IgD-negative memory B cell (primary cell): ENCODE results near the gene PEX3. TPM values are rescaled to one million over a fixed set of nuclear protein-coding genes. Genes with fewer than 3 reads are reported as not detected.
"Not testable (repeated sequence)": the region's sequence is repeated elsewhere in the genome, so short reads cannot be mapped to it uniquely, and the experiment has no call there.

Experiments used
- H3K27ac Mint-ChIP-seq, 3 donors: one replicate each; pipeline ENCODE4 v1.8.0; 2020 to 2022; ENCODE audit warnings: mild to moderate bottlenecking in 3 of 3, mixed read lengths in 3 of 3, moderate library complexity in 1 of 3
- H3K27me3 Mint-ChIP-seq: one replicate; pipeline ENCODE4 v1.8.0; 2021; ENCODE audit warnings: mixed read lengths
- H3K36me3 Mint-ChIP-seq: one replicate; pipeline ENCODE4 v1.8.0; 2020; ENCODE audit warnings: mild to moderate bottlenecking, mixed read lengths
- H3K4me1 Mint-ChIP-seq, 3 donors: one replicate each; pipeline ENCODE4 v1.8.0; 2020 to 2022; ENCODE audit warnings: mixed read lengths in 3 of 3, mild to moderate bottlenecking in 1 of 3
- H3K4me3 Mint-ChIP-seq, 4 donors: one replicate each; pipeline ENCODE4 v1.8.0; 2020 to 2022; ENCODE audit warnings: mild to moderate bottlenecking in 4 of 4, mixed read lengths in 4 of 4, moderate library complexity in 3 of 4
- H3K9me3 Mint-ChIP-seq, 3 donors: one replicate each; pipeline ENCODE4 v1.8.0; 2020 to 2021; ENCODE audit warnings: mixed read lengths in 3 of 3, mild to moderate bottlenecking in 1 of 3
- polyA plus RNA-seq: library from polyadenylated mRNA; unstranded; fragments of 300-500 nt; fragmentation: Illumina TruSeq; gene quantifications from one replicate; pipeline ENCODE4 v1.2.3, GENCODE V29; 2021

The PEX3 gene
- polyA plus RNA-seq, 1 donor from 2014 or later = 17.9 TPM

DNA sequence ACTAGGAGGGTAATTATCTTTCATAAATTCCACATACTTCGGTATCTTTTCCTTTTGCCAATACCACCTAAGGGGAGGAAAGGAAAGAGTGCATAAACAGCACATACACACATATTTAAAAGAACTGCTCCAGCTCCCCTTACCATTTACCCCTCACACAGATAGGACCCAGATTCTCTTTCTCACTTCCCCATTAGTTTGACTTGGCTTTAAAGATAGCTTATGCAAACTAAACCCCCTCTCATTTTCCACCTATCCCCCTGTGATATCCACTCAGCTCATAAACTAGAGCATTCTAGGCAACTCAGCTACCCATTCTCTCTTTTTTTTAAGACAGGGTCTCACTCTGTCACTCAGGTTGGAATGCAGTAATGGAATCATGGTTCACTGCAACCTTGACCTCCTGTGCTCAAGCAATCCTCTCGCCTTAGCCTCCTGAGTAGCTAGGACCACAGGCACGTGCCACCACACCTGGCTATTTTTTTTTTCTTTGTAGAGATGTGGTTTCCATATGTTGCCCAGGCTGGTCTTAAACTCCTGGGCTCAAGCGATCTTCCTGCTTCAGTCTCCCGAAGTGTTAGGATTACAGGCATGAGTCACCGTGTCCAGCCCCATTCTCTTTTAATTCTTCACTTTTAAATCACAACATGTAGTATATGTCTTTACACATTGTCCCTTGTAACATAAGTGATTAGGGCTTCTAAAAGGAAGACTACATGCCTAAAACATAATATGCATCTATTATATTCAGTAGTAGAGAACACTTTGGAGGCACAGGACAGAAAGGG, 56.9 kb downstream of the PEX3 start:
- Mint-ChIP-seq H3K4me3 (peak overlapping the region in 2 of 4 donors; percentile 44 to 65), H3K27ac (no peak overlapping the region), H3K27me3 (no peaks in the 10 kb centered on the region), H3K36me3 (no peaks in the 10 kb centered on the region), H3K4me1 (peaks cover 14 to 40% (median 27%) of the 10 kb centered on the region in 3 donors), H3K9me3 (no peaks in the 10 kb centered on the region)

DNA sequence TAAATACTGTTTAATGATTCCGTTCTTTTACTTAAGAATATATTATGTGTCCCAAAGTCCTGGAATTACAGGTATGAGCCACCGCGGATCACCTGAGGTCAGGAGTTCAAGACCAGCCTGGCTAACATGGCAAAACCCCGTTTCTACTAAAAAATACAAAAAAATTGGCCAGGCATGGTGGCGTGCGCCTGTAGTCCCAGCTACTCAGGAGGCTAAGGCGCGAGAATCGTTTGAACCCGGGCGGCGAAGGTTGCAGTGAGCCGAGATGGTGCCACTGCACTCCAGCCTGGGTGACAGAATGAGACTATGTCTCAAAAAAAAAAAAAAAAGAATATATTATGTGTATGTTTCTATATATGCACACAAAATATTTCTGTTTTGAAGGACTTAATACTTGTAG, 59.7 kb downstream of the PEX3 start:
- H3K9me3 Mint-ChIP-seq, H3K36me3 Mint-ChIP-seq: not testable (repeated sequence)
- peaks cover 17 to 44% (median 33%) of the 10 kb centered on the region in 3 donors for H3K4me1 Mint-ChIP-seq

DNA sequence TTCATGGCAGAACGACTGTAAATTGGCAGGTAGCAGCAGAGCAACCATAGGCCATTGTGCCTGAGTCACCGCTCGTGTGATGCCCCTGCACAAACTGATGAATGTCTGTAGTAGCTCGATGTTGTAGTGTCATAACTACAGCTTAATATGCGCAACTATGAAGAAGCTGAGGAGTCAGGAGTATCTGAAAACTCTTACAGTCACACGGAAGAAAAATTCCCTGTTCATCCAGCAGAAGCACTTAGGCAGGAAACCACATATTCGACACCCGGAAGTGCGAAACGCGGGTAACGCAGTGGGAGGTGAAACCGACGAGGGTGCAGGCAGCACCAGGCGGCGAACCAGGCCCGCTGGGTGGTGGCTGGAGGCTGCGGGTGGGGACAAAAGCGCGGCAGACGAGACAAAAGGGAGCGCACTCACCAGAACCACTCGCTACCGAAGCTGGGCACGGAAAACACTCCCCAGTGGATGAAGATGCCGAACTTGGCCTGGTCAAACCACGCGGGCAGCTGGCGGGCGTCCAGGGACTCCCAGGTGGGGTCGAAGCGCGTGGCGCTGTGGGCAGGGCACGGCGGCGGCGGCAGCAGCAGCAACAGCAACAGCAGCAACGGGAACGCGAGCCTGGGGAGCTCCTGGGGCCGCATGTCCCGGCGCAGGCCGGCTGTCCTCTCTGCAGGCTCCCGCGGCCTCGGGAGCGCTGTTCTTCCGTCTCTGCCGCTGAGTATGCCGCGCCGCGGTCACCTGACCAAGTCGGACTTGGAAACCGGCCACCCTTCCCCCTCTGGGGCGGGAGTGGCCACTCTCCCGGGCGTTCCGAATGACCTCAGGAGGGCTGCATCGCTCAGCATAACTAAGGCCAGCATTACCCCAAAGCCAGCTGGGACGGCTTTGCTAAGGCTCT, 60.6 kb downstream of the PEX3 start, which contains the start of gene FUCA2:
FUCA2 (minus strand) TSS at position 730 of the 901 bp plus-strand sequence; CDS start at position 644, 86 bp downstream.
- no peaks in the 10 kb centered on the region for H3K27me3 Mint-ChIP-seq
- peaks cover 13 to 39% (median 30%) of the 10 kb centered on the region in 3 donors for H3K4me1 Mint-ChIP-seq
- no peaks in the 10 kb centered on the region for H3K36me3 Mint-ChIP-seq
- peak within 1 kb of the TSS; percentile 91 to 99 (median 96) for H3K4me3 Mint-ChIP-seq
- peak within 1 kb of the TSS; percentile 72 to 84 (median 73) for H3K27ac Mint-ChIP-seq
- no peaks in the 10 kb centered on the region for H3K9me3 Mint-ChIP-seq

More for the DNA sequence above, 59.7 kb downstream of the PEX3 start:
- peak overlapping the region; percentile 91 to 99 (median 96) for H3K4me3 Mint-ChIP-seq
- H3K27me3 Mint-ChIP-seq = not testable (repeated sequence)
- H3K27ac Mint-ChIP-seq = peak overlapping the region in 2 of 3 donors; percentile 11 to 73

DNA sequence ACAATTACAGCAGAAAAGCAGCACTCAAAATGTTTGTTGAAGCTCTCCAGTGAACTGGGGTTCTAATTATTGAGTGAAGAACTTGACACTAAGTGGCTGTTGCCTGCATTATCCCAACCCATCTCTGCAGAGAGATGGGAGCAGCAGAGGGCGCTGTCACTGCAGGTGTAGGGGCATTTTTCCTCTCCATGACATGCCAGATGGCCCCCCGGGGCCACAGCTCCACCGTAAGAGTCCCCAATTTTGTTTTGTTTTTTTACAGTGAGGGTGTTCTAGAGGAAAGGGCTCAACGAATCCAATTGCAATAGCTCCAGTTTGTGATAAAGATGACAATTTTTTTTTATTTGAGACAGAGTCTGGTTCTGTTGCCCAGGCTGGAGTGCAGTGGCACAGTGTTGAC, 62.8 kb downstream of the PEX3 start:
- Mint-ChIP-seq H3K27me3 (no peaks in the 10 kb centered on the region), H3K9me3 (no peaks in the 10 kb centered on the region), H3K4me1 (peaks cover 18 to 34% (median 26%) of the 10 kb centered on the region in 3 donors), H3K4me3 (peak overlapping the region in 3 of 4 donors; percentile 42 to 95 (median 58)), H3K36me3 (no peaks in the 10 kb centered on the region), H3K27ac (peak overlapping the region in 1 of 3 donors; percentile 60)

DNA sequence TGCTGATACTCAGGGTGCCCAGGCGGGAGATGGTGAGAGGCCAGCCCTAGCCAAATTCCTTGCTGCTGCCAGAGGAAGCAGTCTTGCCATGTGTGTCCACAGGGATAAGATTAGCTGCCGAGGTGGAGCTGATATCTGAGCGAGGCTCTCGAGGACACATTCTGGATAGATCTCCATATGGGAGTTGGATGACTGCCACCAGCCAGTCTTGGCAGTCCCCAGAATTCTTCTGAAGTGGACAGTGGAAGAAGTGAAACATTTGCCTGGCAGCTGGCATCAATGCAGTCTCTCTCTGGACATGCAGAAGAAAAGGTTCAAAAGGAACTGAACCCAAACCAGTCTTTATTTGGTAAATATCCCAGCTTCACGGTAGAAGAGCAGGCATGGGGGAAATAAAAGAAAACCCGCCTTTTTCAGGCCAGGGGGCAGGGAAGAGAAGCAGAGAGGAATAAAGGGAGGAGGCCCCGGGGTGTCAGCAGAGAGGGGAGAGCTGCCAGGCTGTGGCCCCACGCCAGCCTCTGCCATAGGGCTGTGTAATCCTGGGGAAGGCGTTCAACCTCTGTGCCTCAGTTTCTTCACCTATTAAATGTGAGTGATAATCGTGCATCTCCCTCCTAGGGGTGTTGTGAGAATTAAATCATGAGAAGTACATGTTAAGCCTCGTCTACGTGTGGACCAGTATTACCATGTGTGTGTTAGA, 64.6 kb downstream of the PEX3 start:
- Mint-ChIP-seq H3K27ac (no peak overlapping the region), H3K36me3 (no peaks in the 10 kb centered on the region), H3K9me3 (no peaks in the 10 kb centered on the region), H3K4me3 (peak overlapping the region in 1 of 4 donors; percentile 32), H3K4me1 (peaks cover 12 to 30% (median 14%) of the 10 kb centered on the region in 3 donors), H3K27me3 (no peaks in the 10 kb centered on the region)

DNA sequence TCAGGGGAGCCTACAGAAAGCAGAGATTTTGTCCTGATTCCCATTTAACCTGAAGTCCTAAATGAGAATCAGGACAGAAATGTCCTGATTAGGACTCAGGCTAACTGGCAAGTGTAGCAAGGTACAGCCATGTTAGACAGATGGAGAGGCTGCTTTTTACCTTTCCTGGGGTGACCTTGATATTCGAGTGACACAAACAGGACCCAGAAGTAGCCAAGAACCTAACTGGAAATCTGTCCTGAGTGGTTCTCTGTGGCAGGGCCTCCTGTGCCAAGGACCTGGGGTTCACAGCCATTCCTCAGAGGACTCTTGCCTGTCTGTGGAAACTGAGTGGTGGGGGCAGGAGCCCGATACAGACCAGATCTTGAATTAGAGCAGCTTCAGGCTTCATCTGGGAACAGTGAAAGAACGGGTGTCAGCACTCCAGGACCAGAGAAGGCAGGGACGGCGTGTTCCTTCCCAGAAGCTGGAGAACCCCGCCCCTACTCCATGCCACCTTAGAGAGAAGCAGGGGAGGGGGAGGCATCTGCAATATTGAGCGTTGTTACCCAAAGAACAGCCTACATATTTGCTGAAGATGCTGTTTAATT, 65.3 kb downstream of the PEX3 start:
- Mint-ChIP-seq H3K4me1 (peaks cover 8 to 26% (median 14%) of the 10 kb centered on the region in 3 donors), H3K4me3 (peak overlapping the region in 1 of 4 donors; percentile 32), H3K27ac (no peak overlapping the region), H3K27me3 (no peaks in the 10 kb centered on the region), H3K36me3 (no peaks in the 10 kb centered on the region), H3K9me3 (no peaks in the 10 kb centered on the region)

DNA sequence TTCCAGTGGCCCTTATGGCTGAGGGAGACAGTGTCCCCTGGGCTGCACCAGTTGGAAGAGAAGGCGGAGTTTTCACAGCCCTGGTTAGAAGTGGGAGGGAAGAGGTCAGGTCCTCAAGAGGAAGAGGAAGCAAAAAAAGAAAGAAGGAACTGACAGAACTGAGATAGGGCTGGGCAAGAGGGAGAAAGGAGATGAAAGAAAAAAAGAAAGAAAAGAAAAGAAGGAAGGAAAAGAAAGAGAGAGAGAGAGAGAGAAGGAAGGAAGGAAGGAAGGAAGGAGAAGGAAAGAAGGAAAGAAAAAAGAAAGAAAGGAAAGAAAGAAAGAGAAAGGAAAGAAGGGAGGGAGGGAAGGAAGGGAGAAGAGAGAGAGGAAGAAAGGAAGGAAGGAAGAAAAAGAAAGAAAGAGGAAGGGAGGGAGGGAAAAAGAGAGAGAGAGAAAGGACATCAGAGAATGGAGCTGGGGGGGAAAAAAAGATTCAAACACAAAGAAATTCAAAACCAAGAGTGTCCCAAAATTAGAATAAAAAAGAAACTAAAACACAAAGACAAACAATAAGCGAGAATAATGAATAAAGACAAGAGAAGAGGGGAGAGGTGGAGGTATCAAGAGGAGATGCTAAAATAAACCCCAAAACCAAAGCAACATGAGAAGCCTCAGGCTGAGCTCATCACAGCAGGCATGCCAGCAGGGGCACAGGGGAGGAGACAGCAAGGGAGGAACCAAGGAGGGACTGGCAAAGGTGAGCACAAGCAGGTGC, 66.3 kb downstream of the PEX3 start:
- no peak overlapping the region for H3K27ac Mint-ChIP-seq
- no peaks in the 10 kb centered on the region for H3K9me3 Mint-ChIP-seq
- peak overlapping the region in 1 of 4 donors; percentile 72 for H3K4me3 Mint-ChIP-seq
- peaks cover 5 to 19% (median 14%) of the 10 kb centered on the region in 3 donors for H3K4me1 Mint-ChIP-seq
- no peaks in the 10 kb centered on the region for H3K27me3 Mint-ChIP-seq
- H3K36me3 Mint-ChIP-seq = no peaks in the 10 kb centered on the region

DNA sequence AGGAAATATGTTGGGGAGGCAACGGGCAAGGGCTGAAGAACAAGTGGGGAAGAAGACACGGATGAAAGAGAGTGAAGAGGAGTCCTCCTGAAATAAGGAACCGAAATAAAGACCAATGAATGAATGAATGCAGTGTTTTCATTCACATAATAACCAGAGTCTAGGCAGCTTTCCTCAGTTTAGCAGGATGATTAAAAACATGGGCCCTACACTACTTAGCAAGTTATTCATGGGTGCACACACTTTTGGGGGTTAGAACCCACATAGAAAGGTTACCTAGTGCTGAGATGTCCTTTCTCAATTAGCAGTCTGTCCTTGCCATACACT, 66.8 kb downstream of the PEX3 start:
- Mint-ChIP-seq H3K27me3 (no peaks in the 10 kb centered on the region), H3K27ac (peak overlapping the region in 1 of 3 donors; percentile 5), H3K36me3 (no peaks in the 10 kb centered on the region), H3K9me3 (no peaks in the 10 kb centered on the region), H3K4me1 (peaks cover 5 to 17% (median 14%) of the 10 kb centered on the region in 3 donors), H3K4me3 (no peak overlapping the region)

DNA sequence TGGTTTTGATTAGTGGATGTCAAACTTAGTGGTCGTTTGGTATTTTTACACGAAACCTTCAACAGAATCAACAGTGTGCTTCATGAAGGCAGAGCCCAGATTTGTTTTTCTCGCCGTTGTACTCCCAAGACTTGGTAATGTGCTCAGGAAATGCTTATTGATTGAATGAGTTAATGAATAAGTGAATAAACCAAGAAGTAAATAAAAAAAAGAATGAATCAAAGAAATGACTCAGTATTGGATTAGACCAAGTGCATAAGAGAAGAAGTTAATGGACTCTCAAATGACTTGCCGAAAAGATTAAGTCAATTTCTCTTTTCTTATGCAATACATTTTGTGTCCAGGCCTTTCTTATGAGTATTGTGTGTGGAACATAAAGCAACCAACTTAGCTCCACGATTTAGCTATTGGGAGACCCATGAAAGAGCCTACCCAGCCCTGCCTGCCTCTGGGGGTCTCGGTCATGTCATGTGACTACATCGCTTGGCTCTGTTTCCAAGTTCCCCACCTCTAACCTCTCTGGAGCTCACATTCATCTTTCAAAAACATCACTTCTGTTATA, 71.5 kb downstream of the PEX3 start:
- H3K36me3 Mint-ChIP-seq = peaks cover 3% of the 10 kb centered on the region
- no peak overlapping the region for H3K27ac Mint-ChIP-seq
- H3K9me3 Mint-ChIP-seq = peaks cover 0 to 2% (median 0%) of the 10 kb centered on the region in 3 donors
- no peaks in the 10 kb centered on the region for H3K27me3 Mint-ChIP-seq
- H3K4me3 Mint-ChIP-seq = no peak overlapping the region
- H3K4me1 Mint-ChIP-seq = peaks cover 0 to 4% (median 4%) of the 10 kb centered on the region in 3 donors

DNA sequence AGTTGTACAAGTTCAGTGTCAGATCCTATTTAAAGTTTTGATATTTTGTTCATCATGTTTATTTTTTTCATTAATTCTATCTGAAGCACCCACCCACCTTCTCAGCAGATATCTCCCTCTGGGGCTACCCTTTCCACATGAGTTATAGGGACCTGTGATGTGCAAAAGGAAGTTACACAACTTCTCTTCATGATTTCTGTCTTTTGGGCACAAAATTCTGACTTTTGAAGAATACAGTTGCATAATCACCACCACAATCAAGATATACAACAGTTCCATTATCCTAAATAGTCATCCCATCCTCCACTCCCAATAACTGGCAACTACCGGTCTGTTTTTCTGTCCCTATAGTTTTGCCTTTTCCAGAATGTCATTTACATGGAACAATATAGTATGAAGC, 74.8 kb downstream of the PEX3 start:
- peaks cover 7 to 9% (median 8%) of the 10 kb centered on the region in 3 donors for H3K4me1 Mint-ChIP-seq
- H3K36me3 Mint-ChIP-seq = peaks cover 3% of the 10 kb centered on the region
- H3K27ac Mint-ChIP-seq = no peak overlapping the region
- no peaks in the 10 kb centered on the region for H3K27me3 Mint-ChIP-seq
- peaks cover 0 to 2% (median 0%) of the 10 kb centered on the region in 3 donors for H3K9me3 Mint-ChIP-seq
- no peak overlapping the region for H3K4me3 Mint-ChIP-seq

DNA sequence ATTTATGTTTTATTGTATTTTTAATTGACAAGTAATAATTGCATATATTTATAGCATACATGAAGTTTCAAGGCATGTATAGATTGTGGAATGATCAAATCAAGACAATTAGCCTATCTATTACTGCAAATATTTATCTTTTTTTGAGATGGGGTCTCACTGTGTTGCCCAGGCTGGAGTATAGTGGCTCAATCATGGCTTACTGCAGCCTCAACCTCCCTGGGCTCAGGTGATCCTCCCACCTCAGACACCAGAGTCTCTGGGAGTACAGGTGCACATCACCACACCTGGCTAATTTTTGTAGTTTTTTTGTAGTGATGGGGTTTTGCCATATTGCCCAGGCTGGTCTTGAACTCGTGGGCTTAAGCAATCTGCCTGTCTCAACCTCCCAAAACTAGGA, 77.1 kb downstream of the PEX3 start:
- H3K9me3 Mint-ChIP-seq = peaks cover 0 to 2% (median 0%) of the 10 kb centered on the region in 3 donors
- peak overlapping the region in 2 of 3 donors; percentile 20 to 90 for H3K27ac Mint-ChIP-seq
- H3K27me3 Mint-ChIP-seq = no peaks in the 10 kb centered on the region
- no peak overlapping the region for H3K4me3 Mint-ChIP-seq
- H3K36me3 Mint-ChIP-seq = peaks cover 3% of the 10 kb centered on the region
- peaks cover 7 to 9% (median 8%) of the 10 kb centered on the region in 3 donors for H3K4me1 Mint-ChIP-seq

DNA sequence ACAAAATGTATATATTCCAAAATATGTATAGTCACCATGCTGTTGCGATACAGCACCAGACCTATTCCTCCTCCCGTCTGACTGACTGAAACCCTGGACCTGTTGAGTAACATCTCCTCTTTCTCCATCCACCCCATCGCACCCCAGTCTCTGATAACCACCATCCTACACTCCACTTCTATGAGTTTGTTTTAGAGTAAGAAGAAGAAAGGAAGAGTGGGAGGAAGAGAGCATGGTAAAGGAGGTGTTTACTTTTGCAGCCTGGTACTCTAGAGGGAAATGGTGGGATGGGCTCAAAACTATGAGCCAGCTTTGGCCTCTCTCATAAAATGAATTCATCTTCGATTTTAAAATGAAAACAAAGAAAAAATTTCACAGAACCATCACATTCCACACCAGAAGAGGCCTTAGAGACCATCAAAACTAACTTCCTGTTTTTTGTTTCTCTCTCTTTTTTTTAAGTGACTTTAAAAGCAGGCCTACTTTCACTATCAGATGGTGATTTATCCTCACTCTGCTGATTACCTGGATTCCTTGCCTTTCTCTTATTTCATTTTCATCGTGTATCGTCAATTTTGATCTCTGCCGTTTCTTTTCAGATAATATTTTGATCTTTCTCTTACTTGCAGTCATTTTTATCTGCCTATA, 77.7 kb downstream of the PEX3 start:
- peaks cover 7 to 9% (median 8%) of the 10 kb centered on the region in 3 donors for H3K4me1 Mint-ChIP-seq
- peak overlapping the region; percentile 20 to 90 (median 71) for H3K27ac Mint-ChIP-seq
- no peak overlapping the region for H3K4me3 Mint-ChIP-seq
- H3K27me3 Mint-ChIP-seq = no peaks in the 10 kb centered on the region
- H3K9me3 Mint-ChIP-seq = peaks cover 0 to 2% (median 0%) of the 10 kb centered on the region in 3 donors
- peaks cover 3% of the 10 kb centered on the region for H3K36me3 Mint-ChIP-seq

DNA sequence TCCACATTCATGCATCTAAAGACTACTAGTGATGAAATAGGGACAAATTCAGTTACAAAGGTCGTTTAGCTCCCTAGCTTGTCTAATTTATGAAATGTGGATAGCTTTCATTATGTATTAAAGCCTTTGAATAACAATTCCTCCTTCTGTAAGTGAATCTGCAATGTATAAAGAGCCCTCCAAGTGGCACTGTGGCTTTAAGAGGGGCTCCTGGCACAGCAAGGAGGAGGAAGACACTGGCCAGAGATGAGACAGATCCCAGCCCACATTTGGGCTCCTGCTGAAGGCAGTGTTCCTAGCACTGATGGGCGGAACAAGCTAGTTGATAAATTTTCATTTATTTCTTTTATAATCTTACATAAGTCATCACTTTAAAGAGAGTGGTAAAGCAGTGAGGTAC, 78.5 kb downstream of the PEX3 start:
- Mint-ChIP-seq H3K27ac (peak overlapping the region in 1 of 3 donors; percentile 71), H3K4me3 (no peak overlapping the region), H3K36me3 (no peaks in the 10 kb centered on the region), H3K27me3 (no peaks in the 10 kb centered on the region), H3K4me1 (peaks cover 8 to 9% (median 9%) of the 10 kb centered on the region in 3 donors), H3K9me3 (no peaks in the 10 kb centered on the region)
